Sigmoid colon (tissue), 4 donors: ENCODE results near the gene FBLN2.

Source experiments
- EP300 ChIP-seq, 4 donors: sonication (generic); formaldehyde crosslinking; IDR thresholded peaks; one replicate each; pipeline ENCODE4 v1.6.1; 2017; ENCODE audit warnings: antibody characterized with exemption in 4 of 4
- POLR2A ChIP-seq, 2 donors: fragments of 450-650 bp; IDR thresholded peaks; one replicate each; pipeline ENCODE4 v1.6.1; 2016; ENCODE audit warnings: antibody characterized with exemption in 2 of 2, mild to moderate bottlenecking in 2 of 2, moderate library complexity in 2 of 2
- POLR2AphosphoS5 ChIP-seq, 4 donors: sonication (generic); formaldehyde crosslinking; IDR thresholded peaks; one replicate each; pipeline ENCODE4 v1.6.1; 2017; ENCODE audit warnings: antibody characterized with exemption in 4 of 4
- TF ChIP-seq, protein P1 (sequence below), 4 experiments: fragments of 450-650 bp in 3 of 4; fragments of 200-600 bp in 1 of 4; IDR thresholded peaks; one replicate each; pipeline ENCODE4 v1.5.1; 2016 to 2019; ENCODE audit warnings: antibody characterized with exemption in 4 of 4, mild to moderate bottlenecking in 3 of 4, moderate library complexity in 2 of 4

- TF ChIP-seq, protein P1, sequence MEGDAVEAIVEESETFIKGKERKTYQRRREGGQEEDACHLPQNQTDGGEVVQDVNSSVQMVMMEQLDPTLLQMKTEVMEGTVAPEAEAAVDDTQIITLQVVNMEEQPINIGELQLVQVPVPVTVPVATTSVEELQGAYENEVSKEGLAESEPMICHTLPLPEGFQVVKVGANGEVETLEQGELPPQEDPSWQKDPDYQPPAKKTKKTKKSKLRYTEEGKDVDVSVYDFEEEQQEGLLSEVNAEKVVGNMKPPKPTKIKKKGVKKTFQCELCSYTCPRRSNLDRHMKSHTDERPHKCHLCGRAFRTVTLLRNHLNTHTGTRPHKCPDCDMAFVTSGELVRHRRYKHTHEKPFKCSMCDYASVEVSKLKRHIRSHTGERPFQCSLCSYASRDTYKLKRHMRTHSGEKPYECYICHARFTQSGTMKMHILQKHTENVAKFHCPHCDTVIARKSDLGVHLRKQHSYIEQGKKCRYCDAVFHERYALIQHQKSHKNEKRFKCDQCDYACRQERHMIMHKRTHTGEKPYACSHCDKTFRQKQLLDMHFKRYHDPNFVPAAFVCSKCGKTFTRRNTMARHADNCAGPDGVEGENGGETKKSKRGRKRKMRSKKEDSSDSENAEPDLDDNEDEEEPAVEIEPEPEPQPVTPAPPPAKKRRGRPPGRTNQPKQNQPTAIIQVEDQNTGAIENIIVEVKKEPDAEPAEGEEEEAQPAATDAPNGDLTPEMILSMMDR (IDR thresholded peaks at IDR 0.05) = no peak
- TF ChIP-seq POLR2A (IDR thresholded peaks at IDR 0.05) (no peak), EP300 (IDR thresholded peaks at IDR 0.05) (no peak), POLR2AphosphoS5 (IDR thresholded peaks at IDR 0.05) (no peak)
Observed at GRCh38 chr3:13563321-13563720, 14.4 kb downstream of the FBLN2 start.
